GM04504 (cell line): ENCODE results near the gene ZIC1.

Experiments
- DNase-seq: peaks from one replicate; pipeline ENCODE4 v3.0.0-alpha.2; 2012; ENCODE audit warnings: low read depth

ZIC1 gene

GRCh38 chr3:147410116-147410525 lies 956 bp downstream of the ZIC1 start:
- DNase-seq: no peak

DNA sequence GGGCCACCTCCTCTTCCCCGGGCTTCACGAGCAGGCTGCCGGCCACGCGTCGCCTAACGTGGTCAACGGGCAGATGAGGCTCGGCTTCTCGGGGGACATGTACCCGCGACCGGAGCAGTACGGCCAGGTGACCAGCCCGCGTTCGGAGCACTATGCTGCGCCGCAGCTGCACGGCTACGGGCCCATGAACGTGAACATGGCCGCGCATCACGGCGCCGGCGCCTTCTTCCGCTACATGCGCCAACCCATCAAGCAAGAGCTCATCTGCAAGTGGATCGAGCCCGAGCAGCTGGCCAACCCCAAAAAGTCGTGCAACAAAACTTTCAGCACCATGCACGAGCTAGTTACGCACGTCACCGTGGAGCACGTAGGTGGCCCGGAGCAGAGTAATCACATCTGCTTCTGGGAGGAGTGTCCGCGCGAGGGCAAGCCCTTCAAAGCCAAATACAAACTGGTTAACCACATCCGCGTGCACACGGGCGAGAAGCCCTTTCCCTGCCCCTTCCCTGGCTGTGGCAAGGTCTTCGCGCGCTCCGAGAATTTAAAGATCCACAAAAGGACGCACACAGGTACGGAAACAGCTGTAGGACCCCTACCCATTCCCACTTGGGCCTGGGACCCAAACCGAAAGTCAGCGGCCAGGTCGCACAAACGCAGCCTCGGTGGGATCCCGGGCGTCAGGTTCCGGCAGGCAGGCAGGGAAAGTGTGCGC lies 1.5 kb downstream of the ZIC1 start:
- DNase-seq: peak; percentile 79

DNA sequence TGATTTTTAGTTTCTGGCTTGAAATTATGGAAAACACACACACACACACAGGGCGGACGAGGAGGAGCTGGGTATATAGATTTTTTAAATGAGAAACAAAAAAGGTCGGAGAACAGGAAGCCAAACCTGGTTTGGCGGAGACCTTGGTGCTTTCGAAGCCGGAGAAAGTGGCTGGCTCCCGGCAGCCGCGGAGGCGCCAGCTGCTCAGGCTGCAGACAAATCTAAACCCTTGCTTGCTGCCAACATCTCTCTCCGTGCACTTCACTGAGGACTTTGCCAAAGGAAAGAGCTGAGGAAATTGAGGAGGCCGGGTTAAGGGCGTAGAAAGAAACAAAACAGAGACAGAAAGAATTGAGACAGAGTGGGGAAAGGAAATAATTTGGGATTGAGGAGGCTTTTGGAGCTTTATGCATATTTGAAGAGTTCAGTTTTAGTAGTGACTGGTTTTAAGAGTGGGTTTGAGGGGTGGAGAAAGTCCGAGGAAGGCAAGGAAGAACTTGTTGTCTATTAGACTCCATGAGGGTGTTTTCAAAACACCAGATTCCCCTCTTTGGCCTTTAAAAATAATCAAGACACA lies 2.2 kb downstream of the ZIC1 start:
- no peak for DNase-seq

DNA sequence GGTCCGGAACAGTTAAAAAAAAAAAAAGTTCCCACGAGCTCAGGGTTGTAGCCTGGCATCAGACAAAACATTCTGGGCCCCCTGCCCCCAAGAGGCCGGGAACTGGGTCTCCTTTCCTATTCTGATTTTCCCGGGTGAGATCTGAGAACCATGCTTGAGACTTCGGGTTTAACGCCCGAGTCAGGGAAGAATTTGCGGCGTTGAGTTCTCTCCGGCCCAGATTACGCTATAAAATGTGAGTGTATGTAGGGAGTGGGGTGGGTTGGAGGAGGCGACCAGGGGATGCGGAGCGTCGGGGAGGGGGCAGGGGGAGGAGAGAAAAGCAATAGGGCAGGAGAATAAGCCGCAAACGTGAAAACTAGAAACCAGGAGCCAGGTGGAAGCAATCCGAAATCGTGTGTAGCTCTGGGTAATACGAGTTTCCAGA lies 2.7 kb downstream of the ZIC1 start:
- DNase-seq: no peak

GRCh38 chr3:147412261-147412916 lies 3.2 kb downstream of the ZIC1 start:
- no peak for DNase-seq

GRCh38 chr3:147412917-147413685 lies 3.9 kb downstream of the ZIC1 start:
- DNase-seq: no peak

DNA sequence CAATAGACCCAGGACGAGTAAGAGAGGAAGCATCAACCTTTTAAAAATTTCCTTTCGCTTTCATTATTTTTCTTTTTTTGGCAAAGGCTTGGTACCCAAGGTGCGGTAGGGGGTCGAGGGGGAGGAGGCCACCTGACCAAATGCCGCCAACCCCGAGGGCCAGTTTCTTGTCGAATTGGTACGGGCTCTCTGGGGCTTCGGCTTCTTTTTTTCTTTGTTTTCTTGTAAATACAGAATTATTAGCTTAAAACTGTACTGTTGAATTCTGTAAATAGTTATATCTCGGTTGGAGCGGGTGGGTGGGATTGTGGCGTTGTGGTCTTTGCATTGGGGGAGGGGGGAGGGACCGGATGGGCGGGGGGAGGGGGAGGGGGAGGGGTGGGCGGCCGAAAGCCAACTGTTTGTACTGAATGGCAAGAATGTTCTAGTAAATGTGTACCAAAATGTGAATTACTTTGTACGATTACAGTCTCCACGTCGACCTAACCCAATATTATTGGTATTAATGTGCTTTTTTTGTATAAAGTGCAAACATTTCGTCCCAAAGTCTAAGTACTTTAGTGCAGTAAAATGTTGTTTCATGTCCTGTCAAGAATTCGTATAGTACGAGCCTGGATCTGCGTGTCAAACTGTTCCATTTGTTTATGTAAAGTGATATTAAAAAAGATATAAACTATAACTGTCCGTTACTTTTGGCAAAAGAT lies 4.7 kb downstream of the ZIC1 start:
- DNase-seq: no peak

GRCh38 chr3:147414390-147415138 lies 5.4 kb downstream of the ZIC1 start:
- no peak for DNase-seq

GRCh38 chr3:147415286-147415685 lies 6.1 kb downstream of the ZIC1 start:
- no peak for DNase-seq

DNA sequence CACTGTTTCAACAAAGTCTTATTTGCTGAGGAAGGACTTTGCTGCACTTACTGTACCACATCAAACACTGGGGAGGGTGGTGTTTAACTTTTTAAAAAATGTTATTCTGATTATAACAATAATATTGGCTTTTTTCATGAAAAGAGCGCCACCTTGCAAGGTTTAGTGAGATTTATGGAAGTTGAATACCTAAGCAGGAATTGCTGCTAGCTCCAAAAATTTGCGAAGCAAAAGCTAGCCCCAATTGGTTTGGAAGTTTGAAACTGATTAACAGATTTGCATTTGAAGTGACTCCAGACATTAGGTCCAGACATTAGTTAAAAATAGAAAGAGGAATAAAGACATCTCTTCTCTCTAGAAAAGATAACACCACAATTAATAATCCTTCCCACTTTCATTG lies 6.7 kb downstream of the ZIC1 start:
- no peak for DNase-seq

DNA sequence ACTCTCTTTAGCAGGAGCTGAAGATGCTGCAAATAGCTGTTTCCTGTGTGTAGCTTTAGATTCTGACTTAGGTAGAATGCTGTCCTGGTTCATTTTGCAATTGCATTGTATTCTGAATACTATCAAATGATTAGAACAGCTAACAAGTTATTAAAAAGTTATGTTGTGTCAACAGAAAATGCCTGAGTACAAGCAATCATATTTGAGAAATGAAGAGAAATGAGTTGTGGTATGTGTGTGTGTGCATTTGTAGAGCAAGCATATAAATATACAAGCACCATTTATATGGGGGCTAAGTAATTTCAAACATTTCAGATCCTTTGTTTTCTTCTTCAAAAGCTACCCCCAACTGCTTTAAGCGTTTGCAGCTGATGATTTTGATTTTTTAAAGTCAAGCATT lies 7.8 kb downstream of the ZIC1 start:
- DNase-seq: no peak

DNA sequence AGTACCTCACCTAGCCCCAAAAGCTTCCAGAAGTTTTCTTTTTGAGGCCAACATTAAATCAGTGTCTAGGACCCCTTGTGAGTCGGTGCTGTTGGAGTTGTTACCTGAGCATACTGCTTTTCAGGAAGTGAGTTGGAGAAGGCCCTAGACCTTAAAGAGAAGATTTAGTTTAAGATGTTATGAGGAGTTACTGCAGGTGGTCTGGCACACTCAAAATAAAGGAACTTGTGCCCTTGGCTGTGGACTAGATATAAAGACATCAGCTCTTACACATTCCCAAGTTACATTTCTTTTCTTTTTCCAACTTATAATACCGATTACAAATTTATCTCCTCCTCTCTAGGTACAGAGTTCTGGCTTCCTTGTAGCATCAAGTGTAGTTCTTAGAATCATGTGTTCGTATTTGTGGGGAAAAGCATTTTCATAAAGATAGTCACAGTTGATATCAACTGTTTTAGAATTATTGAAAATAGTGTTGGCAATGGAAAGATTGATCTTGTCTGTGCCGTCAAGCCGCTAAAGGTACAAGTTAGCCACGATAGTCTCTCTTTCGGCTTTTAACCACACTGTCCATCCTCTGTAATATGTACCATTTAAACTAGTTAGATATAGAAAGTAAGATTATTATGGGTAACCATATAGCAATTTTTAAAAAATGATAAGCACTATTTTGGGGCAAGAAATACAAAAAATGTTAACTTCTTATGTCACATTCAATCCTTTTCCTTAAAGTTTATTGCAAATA lies 8.6 kb downstream of the ZIC1 start:
- DNase-seq: no peak

DNA sequence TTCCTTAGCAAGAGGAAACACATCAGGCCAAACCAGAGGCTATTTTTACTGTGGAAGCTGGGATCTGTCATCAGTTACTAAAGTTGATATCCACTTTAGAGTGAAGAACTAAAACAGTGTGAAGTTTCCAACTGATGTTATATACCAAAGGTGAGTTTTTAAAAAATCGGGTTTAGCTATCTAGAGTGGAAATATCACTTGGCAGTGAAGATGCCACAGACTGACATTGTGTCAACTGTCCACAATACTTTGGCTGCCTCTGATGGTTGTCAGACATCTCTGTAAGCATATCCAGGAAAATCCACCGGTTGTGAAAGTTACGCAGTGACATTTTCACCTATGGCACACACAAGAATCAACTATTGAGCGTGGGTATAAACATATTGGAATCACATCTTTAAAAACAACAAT lies 9.2 kb downstream of the ZIC1 start:
- DNase-seq: no peak

DNA sequence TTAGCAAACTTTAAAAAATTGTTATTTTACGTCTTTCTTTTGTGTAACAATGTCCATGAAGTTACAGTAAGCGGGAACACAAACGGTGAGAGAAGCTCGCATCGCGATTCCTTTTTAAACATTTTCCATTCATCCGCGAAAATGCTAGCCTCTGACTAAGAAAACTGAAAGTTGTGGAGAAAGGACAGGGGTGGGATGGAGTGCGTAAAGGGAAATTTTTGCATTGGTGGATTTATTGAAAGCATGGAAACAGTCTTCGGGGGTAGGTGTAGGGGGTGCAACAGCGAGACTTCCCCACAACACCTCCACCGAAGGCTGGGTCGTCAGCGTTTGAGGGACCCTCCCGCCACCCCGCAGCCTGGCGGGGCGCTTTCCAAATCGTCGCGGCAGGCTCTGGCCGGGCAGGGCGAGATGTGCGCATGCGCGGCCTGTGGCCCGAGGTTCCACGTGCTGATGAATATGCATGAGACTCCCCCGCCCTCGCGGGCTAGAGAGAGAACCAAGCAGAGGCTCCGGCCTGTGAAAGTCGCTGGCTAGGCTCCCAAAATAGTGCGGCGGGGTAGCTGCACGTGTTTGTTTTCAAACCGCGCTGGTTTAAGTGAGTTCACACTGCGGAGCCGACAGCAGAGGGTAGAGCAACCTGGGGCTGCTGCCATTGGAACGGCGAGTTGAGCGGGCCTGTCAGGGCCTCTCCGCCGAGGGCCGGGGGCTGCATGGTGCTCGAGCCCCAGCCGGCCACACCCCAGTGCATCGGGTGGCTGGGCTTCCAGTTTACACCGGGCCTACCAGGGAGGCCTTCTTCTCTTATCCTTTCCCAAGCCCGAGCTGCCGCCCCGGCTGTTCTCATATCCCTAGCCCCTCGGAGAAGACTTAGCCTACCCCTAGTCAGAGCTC lies 9.9 kb downstream of the ZIC1 start:
- no peak for DNase-seq

DNA sequence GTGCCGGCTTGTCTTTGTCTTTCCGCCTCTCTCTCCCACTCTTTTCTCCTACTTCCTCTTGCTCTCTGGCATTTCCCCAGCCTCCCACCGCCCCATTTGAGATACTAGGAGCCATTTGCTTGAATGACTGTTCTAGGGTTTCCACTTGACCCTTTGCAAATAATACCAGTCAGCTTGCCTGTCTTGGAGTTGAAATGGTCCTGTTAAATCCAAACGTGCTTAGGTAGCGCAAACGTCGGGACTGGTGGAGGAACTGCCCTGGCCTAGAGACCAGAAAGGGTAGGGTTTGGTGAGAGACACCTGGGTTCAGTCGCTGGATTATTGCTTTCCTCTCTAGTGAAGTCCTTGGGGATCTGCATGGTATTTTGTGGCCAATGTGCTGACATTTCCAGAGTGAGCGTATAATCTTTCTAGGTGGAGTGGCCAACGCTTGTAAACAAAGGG lies 10.6 kb downstream of the ZIC1 start:
- DNase-seq: no peak

- DNase-seq: no peak
Measured at GRCh38 chr3:147420353-147421183, 11.4 kb downstream of the ZIC1 start.

DNA sequence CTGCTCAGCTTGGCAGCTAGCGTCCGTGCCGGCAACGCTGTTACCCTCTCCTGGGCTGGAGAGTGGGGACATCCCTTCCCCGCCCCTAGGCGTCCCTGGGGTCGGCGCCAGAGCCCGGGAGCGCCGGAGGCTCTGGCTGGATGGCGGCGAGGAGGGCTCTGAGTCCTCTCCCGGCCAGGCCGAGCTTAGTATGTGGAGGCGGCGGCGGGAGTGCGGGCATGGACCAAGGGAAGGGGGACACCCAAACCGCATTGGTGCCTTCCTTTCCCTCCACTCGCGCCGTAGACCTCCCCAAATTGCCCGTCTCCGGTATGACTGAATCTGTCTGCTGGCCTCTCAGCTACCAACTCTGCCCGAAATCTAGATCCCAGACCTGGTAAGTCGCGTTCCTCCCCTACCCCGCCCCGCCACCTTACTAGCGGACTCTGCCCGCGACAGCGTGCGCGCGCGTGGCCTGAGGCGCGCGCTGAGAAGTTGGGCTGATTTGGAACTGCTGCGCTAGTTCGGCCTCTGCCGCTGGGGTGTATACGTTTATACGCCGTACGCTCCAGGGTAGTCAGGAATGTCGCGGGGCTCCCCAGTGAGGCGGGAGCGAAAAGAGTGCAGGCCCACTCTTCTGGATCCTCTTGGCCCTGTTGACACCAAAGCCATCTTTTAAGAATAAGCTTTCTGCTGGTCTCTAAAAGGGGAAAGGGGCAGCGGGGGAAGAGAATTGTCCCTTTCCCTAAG lies 12.2 kb downstream of the ZIC1 start:
- DNase-seq: peak; percentile 10

DNA sequence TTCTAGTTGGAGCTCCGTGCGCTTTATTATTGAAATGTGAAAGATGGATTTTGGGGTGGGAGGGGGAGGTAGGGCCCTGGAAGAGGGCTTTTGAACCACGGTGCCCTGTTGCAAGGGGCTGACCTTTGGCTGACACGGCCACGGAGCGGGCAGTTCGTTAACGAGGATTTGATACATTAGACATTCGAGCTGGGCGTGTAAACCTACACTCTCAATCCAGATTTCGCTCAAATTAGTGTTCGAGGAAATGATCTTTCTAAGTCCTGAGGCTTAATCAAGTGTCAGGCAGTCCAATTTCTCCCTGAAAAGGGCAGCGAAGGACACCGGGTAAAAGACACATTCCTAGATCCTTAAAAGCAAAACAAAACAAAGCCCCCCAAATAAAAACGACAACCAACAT lies 13.0 kb downstream of the ZIC1 start:
- DNase-seq: no peak
